Lung (tissue), 12 donors: Measurements from ENCODE around the gene LPGAT1. TPM values are rescaled to one million over a fixed set of nuclear protein-coding genes. Genes with fewer than 3 reads are reported as not detected.

ENCODE experiments used
- ATAC-seq: fragments of 200-7000 bp; cut with Tn5 transposase; one replicate; pipeline ENCODE4 v1.9.1; 2020; ENCODE audit warnings: moderate number of reproducible peaks; ENCODE audit not compliant: insufficient read depth, low FRiP score
- DNase-seq, 3 donors: peaks; one replicate each; pipeline ENCODE4 v3.0.0-alpha.2; 2013 to 2017
- H3K27ac ChIP-seq, 2 donors: one replicate each; pipeline ENCODE4 v1.5.1; 2013; ENCODE audit warnings: mild to moderate bottlenecking in 2 of 2, moderate library complexity in 2 of 2, control low read depth in 1 of 2, inconsistent platforms in 1 of 2, low read depth in 1 of 2, low read length in 1 of 2
- H3K27me3 ChIP-seq, 3 donors: one replicate each; pipeline ENCODE4 v1.5.1; 2013; ENCODE audit warnings: low read length in 2 of 3; ENCODE audit not compliant: control insufficient read depth in 3 of 3, insufficient read depth in 3 of 3
- H3K36me3 ChIP-seq, 4 donors: one replicate each; pipeline ENCODE4 v1.5.1; 2013; ENCODE audit warnings: low read length in 4 of 4, mild to moderate bottlenecking in 1 of 4, moderate library complexity in 1 of 4; ENCODE audit not compliant: control insufficient read depth in 4 of 4, insufficient read depth in 4 of 4
- H3K4me1 ChIP-seq, 5 donors: one replicate each; pipeline ENCODE4 v1.5.1; 2013; ENCODE audit warnings: low read length in 5 of 5, mild to moderate bottlenecking in 2 of 5, moderate library complexity in 1 of 5; ENCODE audit not compliant: control insufficient read depth in 5 of 5, insufficient read depth in 5 of 5
- H3K4me3 ChIP-seq: one replicate; pipeline ENCODE4 v1.5.1; 2013; ENCODE audit warnings: mild to moderate bottlenecking, control low read depth, moderate library complexity
- H3K9ac ChIP-seq, 2 donors: one replicate each; pipeline ENCODE4 v1.5.1; 2013; ENCODE audit warnings: low read length in 2 of 2, control low read depth in 1 of 2; ENCODE audit not compliant: insufficient read depth in 1 of 2
- H3K9me3 ChIP-seq, 4 donors: one replicate each; pipeline ENCODE4 v1.5.1; 2013; ENCODE audit warnings: low read length in 3 of 4, mild to moderate bottlenecking in 1 of 4, moderate library complexity in 1 of 4; ENCODE audit not compliant: control insufficient read depth in 4 of 4, insufficient read depth in 3 of 4
- CTCF ChIP-seq: IDR thresholded peaks from 2 replicates; pipeline ENCODE4 v1.5.1; 2012; ENCODE audit warnings: mild to moderate bottlenecking; ENCODE audit errors: control extremely low read depth, extremely low read depth
- WGBS, 2 donors: extraction: QIAGEN DNeasy Blood & Tissue Kit; methylation state at CpG; one replicate each; pipeline ENCODE4 v1.1.7; 2013; 5-methylcytosine and 5-hydroxymethylcytosine counted together
- polyA plus RNA-seq, 2 donors: library from polyadenylated mRNA; stranded (reverse); fragments of 200-250 nt; gene quantifications; one replicate each; pipeline ENCODE4 v1.2.1, GENCODE V29; 2013
- total RNA-seq, 2 donors: library from RNA; depleted of rRNA in 1 of 2; stranded (reverse); fragments of >200 nt in 1 of 2; gene quantifications; one replicate each; pipeline ENCODE4 v1.2.1, GENCODE V29; 2014 to 2021
- donor health status: control.
- donor health status: control.
- donor health status: Bipolar disorder and iron deficiency.
- donor health status: healthy.
- donor health status: DM: yes; HTN: yes; CAD: no.

Gene LPGAT1
- total and polyA plus RNA-seq, 4 donors: 4.9 to 41.9 (median 25.5) TPM

- Histone ChIP-seq H3K4me1 (no peaks in the 10 kb centered on the region), H3K36me3 (peaks cover 3 to 22% (median 9%) of the 10 kb centered on the region in 4 donors), H3K4me3 (no peak overlapping the region), H3K9me3 (no peaks in the 10 kb centered on the region), H3K27me3 (no peaks in the 10 kb centered on the region), H3K27ac (no peak overlapping the region), H3K9ac (no peak overlapping the region)
- WGBS, 2 donors: 38 to 72% methylated on average over 1 of the region's 1 CpG
- DNase-seq: no peak
- TF ChIP-seq CTCF: no peak
- ATAC-seq: no peak
Observed at GRCh38 chr1:211750599-211750998, 80.0 kb downstream of the LPGAT1 start.

DNA sequence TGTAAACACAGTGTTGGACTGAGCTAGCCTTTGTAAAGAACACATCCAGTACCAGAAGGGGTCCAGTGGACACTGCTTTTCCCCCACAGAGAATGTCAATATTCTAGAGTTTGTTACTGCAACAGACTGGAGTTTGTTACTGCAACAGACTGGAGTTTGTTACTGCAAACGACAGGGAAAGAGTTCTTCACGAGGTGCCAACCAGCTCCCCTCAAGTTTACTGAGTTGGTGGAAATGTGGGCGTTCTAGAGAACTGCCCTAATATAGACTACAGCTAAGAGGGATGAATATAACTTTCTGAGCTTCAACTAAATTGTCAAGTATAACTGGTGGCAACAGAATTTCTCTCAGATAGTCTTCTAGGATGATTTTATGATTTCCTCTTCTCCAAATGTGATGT is 81.3 kb downstream of the LPGAT1 start:
- TF ChIP-seq CTCF: no peak
- H3K27ac ChIP-seq: no peak overlapping the region
- no peak overlapping the region for H3K9ac ChIP-seq
- DNase-seq (no peak), ATAC-seq (no peak)
- no peak overlapping the region for H3K4me3 ChIP-seq
- H3K4me1 ChIP-seq: no peaks in the 10 kb centered on the region
- whole genome bisulfite sequencing, 2 donors: 85 to 92% methylated on average over 3 of the region's 3 CpGs
- no peaks in the 10 kb centered on the region for H3K9me3 ChIP-seq
- peaks cover 3 to 23% (median 9%) of the 10 kb centered on the region in 4 donors for H3K36me3 ChIP-seq
- no peaks in the 10 kb centered on the region for H3K27me3 ChIP-seq

DNA sequence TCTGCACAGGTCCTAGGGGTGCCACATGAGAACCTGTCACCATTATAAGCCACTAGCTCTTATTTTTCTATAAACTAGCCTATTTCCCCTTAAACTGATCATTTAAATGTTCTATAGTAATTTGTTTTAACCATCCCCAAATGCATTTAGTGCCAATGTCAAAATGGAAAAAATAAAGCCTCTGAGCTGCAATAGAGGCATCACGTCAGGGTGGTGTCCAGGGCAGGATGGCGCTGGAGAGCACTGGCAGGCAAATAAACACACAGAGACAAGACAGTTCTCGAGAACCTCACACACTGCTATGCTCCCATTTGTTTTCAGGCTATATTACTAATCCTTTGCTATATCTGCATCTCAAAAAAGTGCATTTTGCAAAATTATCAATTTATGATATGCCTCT is 81.8 kb downstream of the LPGAT1 start:
- WGBS, 2 donors: 81 to 82% methylated on average over 3 of the region's 3 CpGs
- H3K27me3 ChIP-seq: no peaks in the 10 kb centered on the region
- peaks cover 3 to 23% (median 9%) of the 10 kb centered on the region in 4 donors for H3K36me3 ChIP-seq
- H3K4me1 ChIP-seq: no peaks in the 10 kb centered on the region
- no peak overlapping the region for H3K4me3 ChIP-seq
- no peaks in the 10 kb centered on the region for H3K9me3 ChIP-seq
- no peak overlapping the region for H3K9ac ChIP-seq
- no peak overlapping the region for H3K27ac ChIP-seq
- no peak for TF ChIP-seq CTCF
- DNase-seq (no peak), ATAC-seq (no peak)

DNA sequence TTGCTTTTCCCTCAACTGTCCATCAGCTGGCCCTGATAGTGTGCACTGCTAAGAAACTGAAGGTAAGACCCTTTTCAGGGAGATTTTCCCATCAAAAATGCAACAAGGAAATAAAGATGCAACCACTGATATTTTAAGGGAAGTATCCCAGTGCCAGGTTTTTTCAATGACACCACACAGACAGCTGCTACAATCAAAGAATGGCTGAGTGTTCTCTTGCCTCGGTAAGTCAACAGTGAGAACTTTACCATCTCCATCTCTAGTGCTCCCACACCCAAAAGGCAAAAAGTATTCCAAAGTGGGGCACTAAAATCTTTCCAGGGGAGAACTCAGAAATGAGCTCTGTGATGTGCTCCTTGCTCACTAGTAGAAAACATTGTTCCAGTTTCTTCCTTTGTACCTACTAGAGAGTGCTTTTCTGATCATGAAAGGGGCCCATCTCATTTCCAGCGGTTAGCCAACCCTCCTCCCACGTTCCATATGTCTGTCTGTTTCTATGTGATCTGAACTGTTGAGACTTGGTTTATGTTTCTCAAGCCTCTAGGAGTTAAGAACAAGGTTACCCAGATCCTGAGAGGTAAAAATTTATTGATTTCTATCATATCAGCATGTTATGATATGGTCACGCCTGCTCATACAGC is 87.6 kb downstream of the LPGAT1 start:
- 88 to 92% methylated on average over 4 of the region's 4 CpGs for WGBS, 2 donors
- peaks cover 0 to 9% (median under 1%) of the 10 kb centered on the region in 4 donors for H3K36me3 ChIP-seq
- H3K9ac ChIP-seq: no peak overlapping the region
- DNase-seq: no peak
- no peak for TF ChIP-seq CTCF
- H3K4me1 ChIP-seq: no peaks in the 10 kb centered on the region
- H3K27me3 ChIP-seq: no peaks in the 10 kb centered on the region
- no peak overlapping the region for H3K27ac ChIP-seq
- no peaks in the 10 kb centered on the region for H3K9me3 ChIP-seq
- ATAC-seq: no peak
- no peak overlapping the region for H3K4me3 ChIP-seq
